ENCODE data around the gene TICAM1.
"Not testable (repeated sequence)": the region's sequence is repeated elsewhere in the genome, so short reads cannot be mapped to it uniquely, and the experiment has no call there.

The TICAM1 gene

GRCh38 chr19:4803736-4804695 is 27.5 kb downstream of the TICAM1 start:
- DNase-seq (ENCODE audit: low read depth), result no peak

GRCh38 chr19:4802711-4803110 is 28.8 kb downstream of the TICAM1 start:
- no peak for DNase-seq (ENCODE audit: low read depth)

GRCh38 chr19:4801085-4801619 is 30.4 kb downstream of the TICAM1 start:
- no peak for DNase-seq (ENCODE audit: low read depth)

GRCh38 chr19:4800591-4801081 is 30.9 kb downstream of the TICAM1 start:
- no peak for DNase-seq (ENCODE audit: low read depth)

- DNase-seq (ENCODE audit: low read depth), result no peak
Observed at GRCh38 chr19:4795400-4795799, 36.1 kb downstream of the TICAM1 start.

GRCh38 chr19:4794971-4795370 is 36.5 kb downstream of the TICAM1 start:
- no peak for DNase-seq (ENCODE audit: low read depth)

- not testable (repeated sequence) for DNase-seq (ENCODE audit: low read depth)
Observed at GRCh38 chr19:4793278-4793677, 38.2 kb downstream of the TICAM1 start.

GRCh38 chr19:4792866-4793195 is 38.7 kb downstream of the TICAM1 start:
- not testable (repeated sequence) for DNase-seq (ENCODE audit: low read depth)

- not testable (repeated sequence) for DNase-seq (ENCODE audit: low read depth)
Observed at GRCh38 chr19:4792019-4792865, 39.3 kb downstream of the TICAM1 start.

- peak; percentile 100 for DNase-seq (ENCODE audit: low read depth)
Observed at GRCh38 chr19:4791183-4792018, 40.1 kb downstream of the TICAM1 start, which contains the start of gene FEM1A. FEM1A (plus strand) TSS chr19:4791734; CDS start chr19:4791855, 121 bp downstream.

- not testable (repeated sequence) for DNase-seq (ENCODE audit: low read depth)
Observed at GRCh38 chr19:4786412-4787016, 45.0 kb downstream of the TICAM1 start.

- DNase-seq (ENCODE audit: low read depth), result no peak
Observed at GRCh38 chr19:4781801-4782200, 49.7 kb downstream of the TICAM1 start.

- DNase-seq (ENCODE audit: low read depth), result no peak
Observed at GRCh38 chr19:4780860-4781259, 50.7 kb downstream of the TICAM1 start.

- DNase-seq (ENCODE audit: low read depth), result not testable (repeated sequence)
Observed at GRCh38 chr19:4778124-4778523, 53.4 kb downstream of the TICAM1 start.

GRCh38 chr19:4776436-4777211 is 54.9 kb downstream of the TICAM1 start:
- no peak for DNase-seq (ENCODE audit: low read depth)

GRCh38 chr19:4775627-4776152 is 55.8 kb downstream of the TICAM1 start:
- DNase-seq (ENCODE audit: low read depth), result no peak

- no peak for DNase-seq (ENCODE audit: low read depth)
Observed at GRCh38 chr19:4774136-4774535, 57.4 kb downstream of the TICAM1 start.

- DNase-seq (ENCODE audit: low read depth), result no peak
Observed at GRCh38 chr19:4773047-4773640, 58.4 kb downstream of the TICAM1 start.

- DNase-seq (ENCODE audit: low read depth), result no peak
Observed at GRCh38 chr19:4772566-4772965, 58.9 kb downstream of the TICAM1 start.

All from fibroblast of the conjunctiva (primary cell).